Heart left ventricle (tissue), 16 donors: Measurements from ENCODE around the gene HSPB6. TPM values are rescaled to one million over a fixed set of nuclear protein-coding genes. Genes with fewer than 3 reads are reported as not detected.

ENCODE experiments used
- ATAC-seq, 4 donors: fragments of 200-7000 bp; cut with Tn5 transposase; one replicate each; pipeline ENCODE4 v1.9.1; 2020 to 2022; ENCODE audit warnings: moderate library complexity in 4 of 4, mild to moderate bottlenecking in 3 of 4, moderate number of reproducible peaks in 1 of 4
- DNase-seq, 5 donors: peaks; one replicate each; pipeline ENCODE4 v3.0.0-alpha.2; 2020
- H3K27ac ChIP-seq, 12 donors: fragments of 200-600 bp; sonication (generic) in 4 of 12; one replicate each; pipeline versions ENCODE4 v1.5.0 to v1.8.0; 2016 to 2022; ENCODE audit warnings: mild to moderate bottlenecking in 2 of 12
- H3K27me3 ChIP-seq, 9 donors: fragments of 200-600 bp; sonication (generic) in 2 of 9; one replicate each; pipeline versions ENCODE4 v1.5.1 to v1.8.0; 2016 to 2022; ENCODE audit warnings: mild to moderate bottlenecking in 3 of 9
- H3K36me3 ChIP-seq, 9 donors: fragments of 200-600 bp; sonication (generic) in 2 of 9; one replicate each; pipeline versions ENCODE4 v1.5.0 to v1.8.0; 2018 to 2022; ENCODE audit warnings: mild to moderate bottlenecking in 2 of 9
- H3K4me1 ChIP-seq, 12 donors: fragments of 200-600 bp; sonication (generic) in 4 of 12; one replicate each; pipeline versions ENCODE4 v1.5.0 to v1.8.0; 2016 to 2022; ENCODE audit warnings: mild to moderate bottlenecking in 3 of 12
- H3K4me3 ChIP-seq, 12 donors: fragments of 200-600 bp; sonication (generic) in 4 of 12; one replicate each; pipeline versions ENCODE4 v1.5.0 to v1.8.0; 2017 to 2022; ENCODE audit warnings: mild to moderate bottlenecking in 9 of 12, moderate library complexity in 4 of 12
- H3K9me3 ChIP-seq, 12 donors: fragments of 200-600 bp; sonication (generic) in 4 of 12; one replicate each; pipeline versions ENCODE4 v1.5.0 to v1.8.0; 2016 to 2022; ENCODE audit warnings: mild to moderate bottlenecking in 1 of 12
- POLR2A ChIP-seq, 2 donors: fragments of 450-650 bp; IDR thresholded peaks; one replicate each; pipeline ENCODE4 v1.6.1; 2017; ENCODE audit warnings: antibody characterized with exemption in 2 of 2, mild to moderate bottlenecking in 2 of 2, moderate library complexity in 2 of 2
- WGBS, 4 donors: extraction: QIAGEN DNeasy Blood & Tissue Kit in 2 of 4; methylation state at CpG; one replicate each; pipeline versions ENCODE4 v1.1.5 to v1.1.7; 2013 to 2018; 5-methylcytosine and 5-hydroxymethylcytosine counted together
- intact Hi-C, 10 donors: fragments of 100-400 bp; cut with DNase I; formaldehyde crosslinking; loops; one replicate each; pipeline versions ENCODE4 v1.11.1 to v1.14.2; 2022
- polyA plus RNA-seq, 2 donors: library from polyadenylated mRNA; stranded (reverse); fragments of 200-250 nt; gene quantifications; one replicate each; pipeline ENCODE4 v1.2.3, GENCODE V29; 2013
- total RNA-seq, 9 donors: library from RNA; depleted of rRNA in 2 of 9; stranded (reverse); fragments of >200 nt in 2 of 9; fragmentation: NEBNext Ultra II Directional in 3 of 9; extraction: Animal tissue kit (Norgen Biotek cat#: 25700) in 3 of 9; gene quantifications; one replicate each; pipeline versions ENCODE4 v1.1.0 to v1.2.4, GENCODE V29; 2016 to 2023
- TF ChIP-seq, protein P1 (sequence below), 12 donors: fragments of 200-600 bp; sonication (generic) in 4 of 12; IDR thresholded peaks; one replicate each; pipeline versions ENCODE4 v1.5.0 to v1.8.0; 2018 to 2022; ENCODE audit warnings: antibody characterized with exemption in 12 of 12, mild to moderate bottlenecking in 5 of 12
- donor health status: ischemic (EF 13 %, LVEDD 7.1; RV severe dilation, severe dysfunction).
- donor health status: healthy with polysubstance abuse.
- donor health status: DM: no; HTN: yes; CAD: no.
- donor health status: DM: no; HTN: no; CAD: no.
- donor health status: ischemic (EF 25% LVEDD 6.9; RV normal size, moderate dysfunction).
- donor health status: ischemic (EF 25% LVEDD 5.7; RV mildly dilated, moderate dysfunction).
- donor health status: healthy.
- donor health status: DM: yes; HTN: yes; CAD: no.
- donor health status: ischemic (EF 35%, LVEDD 5.7; RV mildly dilated, moderate dysfunction).
- donor health status: nonischemic (EF 11% LVEDD 7.7; RV severe dilation, severe dysfunction).
- donor health status: DM: yes; HTN: yes; CAD: no.
- donor health status: PGD.
- donor health status: ischemic (EF 29% LVEDD 5.4; RV normal size, mild dysfunction).
- donor health status: nonischemic (EF 23%, LVEDD 6.1; RV moderate dilation, normal function).

The HSPB6 gene
- total and polyA plus RNA-seq, 11 donors = 156 to 1,012 (median 585) TPM

DNA sequence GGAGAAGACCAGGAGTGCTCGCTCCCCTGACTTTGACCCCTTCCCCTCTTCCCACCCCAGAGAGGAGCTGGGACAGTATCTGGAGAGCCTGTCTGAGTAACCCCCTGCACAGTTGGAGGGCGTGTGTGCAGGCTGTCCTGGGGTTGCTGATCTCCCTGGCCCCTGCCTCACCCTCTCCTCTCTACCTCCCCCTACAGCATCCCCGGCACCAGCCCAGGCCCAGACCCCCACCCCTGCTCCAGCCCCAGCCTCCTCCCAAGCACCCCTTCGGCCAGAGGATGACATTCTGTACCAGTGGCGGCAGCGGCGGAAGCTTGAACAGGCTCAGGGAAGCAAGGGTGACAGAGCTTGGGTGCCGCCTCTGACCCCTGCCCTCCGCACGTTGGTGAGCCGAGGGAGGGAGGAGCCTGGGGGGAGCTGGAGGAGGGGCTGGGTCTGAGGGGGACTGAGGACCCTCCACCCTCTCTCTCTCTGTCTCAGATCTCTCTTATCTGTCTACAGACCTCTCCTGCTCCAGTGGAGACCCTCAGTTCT lies 9.8 kb upstream of the HSPB6 start:
- WGBS, 4 donors = 83 to 93% (median 90%) methylated on average over 5 to 11 of the region's 11 CpGs
- intact Hi-C loops = no loop called here
- Histone ChIP-seq H3K36me3 (peaks cover 0 to 52% (median 33%) of the 10 kb centered on the region in 9 donors), H3K27me3 (no peaks in the 10 kb centered on the region), H3K9me3 (no peaks in the 10 kb centered on the region), H3K27ac (no peak overlapping the region), H3K4me1 (peaks cover 0 to 6% (median 0%) of the 10 kb centered on the region in 12 donors), H3K4me3 (no peak overlapping the region)
- TF ChIP-seq POLR2A (IDR thresholded peaks at IDR 0.05) = no peak
- TF ChIP-seq, protein P1, sequence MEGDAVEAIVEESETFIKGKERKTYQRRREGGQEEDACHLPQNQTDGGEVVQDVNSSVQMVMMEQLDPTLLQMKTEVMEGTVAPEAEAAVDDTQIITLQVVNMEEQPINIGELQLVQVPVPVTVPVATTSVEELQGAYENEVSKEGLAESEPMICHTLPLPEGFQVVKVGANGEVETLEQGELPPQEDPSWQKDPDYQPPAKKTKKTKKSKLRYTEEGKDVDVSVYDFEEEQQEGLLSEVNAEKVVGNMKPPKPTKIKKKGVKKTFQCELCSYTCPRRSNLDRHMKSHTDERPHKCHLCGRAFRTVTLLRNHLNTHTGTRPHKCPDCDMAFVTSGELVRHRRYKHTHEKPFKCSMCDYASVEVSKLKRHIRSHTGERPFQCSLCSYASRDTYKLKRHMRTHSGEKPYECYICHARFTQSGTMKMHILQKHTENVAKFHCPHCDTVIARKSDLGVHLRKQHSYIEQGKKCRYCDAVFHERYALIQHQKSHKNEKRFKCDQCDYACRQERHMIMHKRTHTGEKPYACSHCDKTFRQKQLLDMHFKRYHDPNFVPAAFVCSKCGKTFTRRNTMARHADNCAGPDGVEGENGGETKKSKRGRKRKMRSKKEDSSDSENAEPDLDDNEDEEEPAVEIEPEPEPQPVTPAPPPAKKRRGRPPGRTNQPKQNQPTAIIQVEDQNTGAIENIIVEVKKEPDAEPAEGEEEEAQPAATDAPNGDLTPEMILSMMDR (IDR thresholded peaks at IDR 0.05) = no peak
- peak in 1 of 5 donors; percentile 25 for DNase-seq
- peak; percentile 5 to 14 (median 8) for ATAC-seq

DNA sequence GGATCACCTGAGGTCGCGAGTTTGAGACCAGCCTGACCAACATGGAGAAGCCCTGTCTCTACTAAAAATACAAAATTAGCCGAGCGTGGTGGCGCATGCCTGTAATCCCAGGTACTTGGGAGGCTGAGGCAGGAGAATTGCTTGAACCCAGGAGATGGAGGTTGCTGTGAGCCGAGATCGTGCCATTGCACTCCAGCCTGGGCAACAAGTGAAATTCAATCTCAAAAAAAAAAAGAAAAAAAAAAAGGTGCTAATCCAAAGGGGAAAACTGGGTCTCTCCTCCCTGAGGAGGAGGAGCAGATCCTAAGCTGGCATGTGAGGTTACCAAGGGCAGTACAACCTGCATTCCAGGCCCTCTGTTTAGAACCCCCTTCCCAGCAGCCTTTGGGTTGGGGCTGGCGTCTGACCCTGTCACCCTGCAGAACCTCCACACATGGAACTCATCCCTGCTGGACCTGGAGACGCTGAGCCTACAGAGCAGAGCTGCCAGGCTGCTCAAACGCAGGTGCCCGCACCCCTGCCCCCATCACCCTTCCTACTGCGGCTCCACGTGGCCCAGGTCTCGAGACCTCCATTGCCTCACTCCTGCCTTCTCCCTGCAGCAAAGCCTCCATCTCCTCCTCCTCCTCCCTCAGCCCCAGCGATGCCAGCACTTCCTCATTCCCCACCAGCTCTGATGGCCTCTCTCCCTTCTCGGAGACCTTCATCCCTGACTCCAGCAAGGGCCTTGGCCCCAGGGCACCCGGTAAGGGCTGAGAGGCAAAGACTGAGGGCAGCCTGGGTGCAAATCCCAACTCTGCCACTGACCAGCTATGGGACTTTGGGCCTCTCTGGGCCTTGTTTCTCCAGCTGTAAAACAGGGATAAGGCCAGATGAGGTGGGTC lies 7.8 kb upstream of the HSPB6 start:
- ATAC-seq (no peak), DNase-seq (peak in 1 of 5 donors; percentile 13)
- peaks cover 0 to 11% (median 0%) of the 10 kb centered on the region in 12 donors for H3K4me1 ChIP-seq
- no peak overlapping the region for H3K4me3 ChIP-seq
- intact Hi-C loops = no loop called here
- 92 to 97% (median 95%) methylated on average over 17 of the region's 17 CpGs for WGBS, 4 donors
- peaks cover 0 to 55% (median 33%) of the 10 kb centered on the region in 9 donors for H3K36me3 ChIP-seq
- no peak overlapping the region for H3K27ac ChIP-seq
- TF ChIP-seq, protein P1 (IDR thresholded peaks at IDR 0.05) = no peak
- no peak for TF ChIP-seq POLR2A (IDR thresholded peaks at IDR 0.05)
- no peaks in the 10 kb centered on the region for H3K27me3 ChIP-seq
- no peaks in the 10 kb centered on the region for H3K9me3 ChIP-seq

DNA sequence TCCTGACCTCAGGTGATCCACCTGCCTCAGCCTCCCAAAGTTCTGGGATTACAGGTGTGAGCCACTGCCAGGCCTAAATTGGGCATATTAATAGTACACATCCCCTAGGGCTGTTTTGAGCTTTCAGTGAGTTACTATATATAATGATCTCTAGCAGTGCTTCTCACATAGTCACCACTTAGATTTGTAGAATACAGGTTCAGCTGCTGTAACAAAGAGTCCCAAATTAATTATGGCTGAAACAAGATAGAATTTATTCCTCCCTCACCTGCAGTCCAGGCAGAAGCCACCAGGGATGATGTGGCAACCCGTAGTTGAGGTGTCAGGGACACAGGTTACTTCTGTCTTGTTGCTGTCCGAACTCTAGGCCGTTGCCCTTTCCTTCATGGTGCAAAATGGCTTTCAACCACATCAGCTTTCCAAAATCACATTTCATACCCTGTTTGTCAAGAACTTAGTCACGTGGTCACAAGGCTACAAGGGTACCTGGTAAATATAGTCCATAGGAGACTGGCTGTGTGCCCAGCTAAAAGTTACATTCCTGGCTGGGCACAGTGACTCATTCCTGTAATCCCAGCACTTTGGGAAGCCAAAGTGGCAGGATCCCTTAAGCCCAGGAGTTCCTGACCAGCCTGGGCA lies 4.0 kb upstream of the HSPB6 start:
- H3K36me3 ChIP-seq = peaks cover 0 to 46% (median 33%) of the 10 kb centered on the region in 9 donors
- H3K27me3 ChIP-seq = no peaks in the 10 kb centered on the region
- DNase-seq (peak in 1 of 5 donors; percentile 49), ATAC-seq (no peak)
- no peak overlapping the region for H3K4me3 ChIP-seq
- 85 to 90% (median 88%) methylated on average over 4 of the region's 4 CpGs for WGBS, 4 donors
- peak overlapping the region in 1 of 12 donors; percentile 47 for H3K27ac ChIP-seq
- intact Hi-C loops = no loop called here
- no peaks in the 10 kb centered on the region for H3K9me3 ChIP-seq
- TF ChIP-seq, protein P1 (IDR thresholded peaks at IDR 0.05) = no peak
- TF ChIP-seq POLR2A (IDR thresholded peaks at IDR 0.05) = no peak
- peaks cover 0 to 35% (median 25%) of the 10 kb centered on the region in 12 donors for H3K4me1 ChIP-seq

DNA sequence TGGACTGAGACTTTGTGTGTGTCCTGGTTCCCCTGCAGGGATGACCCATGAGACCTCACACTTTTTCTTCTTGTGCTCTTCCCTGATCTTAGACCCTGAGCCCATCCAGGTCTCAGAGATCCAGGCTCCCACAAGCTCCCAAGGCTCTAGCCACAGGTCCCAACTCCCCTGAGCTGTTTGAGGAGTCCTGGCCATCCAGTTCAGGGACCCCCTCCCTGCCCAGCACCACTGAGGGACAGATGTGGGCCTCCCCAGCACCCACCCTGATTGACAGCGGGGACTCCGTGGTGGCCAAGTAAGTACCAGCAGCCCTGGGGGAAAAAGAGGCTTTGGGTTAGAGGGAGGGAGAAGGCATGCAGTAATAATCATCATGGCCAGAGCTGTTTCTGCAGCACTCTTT lies 2.9 kb upstream of the HSPB6 start:
- H3K36me3 ChIP-seq = peaks cover 0 to 35% (median 25%) of the 10 kb centered on the region in 9 donors
- intact Hi-C loops = loop anchor here in 2 of 10 donors (5.0 to 10.0 kb wide), 2 partner anchors 173 to 385 kb away; partner anchors contain the start of gene CAPNS1 (in 1 of the 2)
- no peaks in the 10 kb centered on the region for H3K9me3 ChIP-seq
- peak in 1 of 5 donors; percentile 28 for DNase-seq
- H3K27me3 ChIP-seq = no peaks in the 10 kb centered on the region
- no peak for TF ChIP-seq POLR2A (IDR thresholded peaks at IDR 0.05)
- TF ChIP-seq, protein P1 (IDR thresholded peaks at IDR 0.05) = no peak
- no peak overlapping the region for H3K4me3 ChIP-seq
- peaks cover 0 to 46% (median 36%) of the 10 kb centered on the region in 12 donors for H3K4me1 ChIP-seq
- 84 to 98% (median 93%) methylated on average over 2 of the region's 2 CpGs for WGBS, 4 donors
- no peak overlapping the region for H3K27ac ChIP-seq
- no peak for ATAC-seq
